Muscle of back (tissue), 11 donors: Measurements from ENCODE around the gene CALY. TPM values are rescaled to one million over a fixed set of nuclear protein-coding genes. Genes with fewer than 3 reads are reported as not detected.
"Not testable (repeated sequence)": the region's sequence is repeated elsewhere in the genome, so short reads cannot be mapped to it uniquely, and the experiment has no call there.

Experiments
- DNase-seq, 3 donors: peaks; one replicate each; pipeline versions ENCODE4 v3.0.0 to v3.0.0-alpha.2; 2013
- polyA plus RNA-seq, 10 donors: library from polyadenylated mRNA; unstranded; fragments of 120-200 nt; gene quantifications; one replicate each; pipeline ENCODE4 v1.2.1, GENCODE V29; 2013; ENCODE audit not compliant: insufficient read length in 10 of 10

Gene CALY
- polyA plus RNA-seq, 10 donors, result 0.30 TPM; not detected in 9

DNA sequence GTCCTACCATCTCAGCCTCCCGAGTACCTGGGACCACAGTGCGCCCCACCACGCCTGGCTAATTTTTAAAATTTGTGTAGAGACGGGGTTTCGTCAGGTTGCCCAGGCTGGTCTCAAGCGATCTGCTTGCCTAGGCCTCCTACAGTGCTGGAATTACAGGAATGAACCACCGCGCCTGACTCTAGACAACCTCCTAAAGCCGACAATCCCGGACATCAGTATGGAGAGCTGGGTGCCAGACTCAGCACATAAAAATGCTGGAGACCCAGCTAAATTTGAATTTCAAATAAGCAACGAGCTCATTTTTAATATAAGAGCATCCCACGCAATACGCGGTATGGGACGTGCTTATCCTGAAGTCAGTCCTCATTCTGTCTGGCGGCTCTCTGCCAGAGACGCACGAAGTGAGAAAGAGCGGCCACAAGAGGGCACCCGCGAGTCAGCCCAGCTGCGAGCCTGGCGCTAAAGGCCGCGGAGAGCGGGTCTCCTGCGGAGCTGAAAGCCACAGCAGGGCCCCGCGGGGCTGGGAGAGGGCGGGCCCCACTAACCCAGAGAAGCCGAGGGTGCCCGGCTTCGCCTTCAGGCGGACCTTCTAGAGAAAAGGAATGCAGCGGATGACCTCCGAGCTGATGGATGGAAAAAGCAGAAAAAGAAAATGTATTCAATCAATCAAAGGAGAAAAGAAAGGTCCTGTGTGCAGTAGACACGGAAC, 7.0 kb downstream of the CALY start:
- DNase-seq, result peak; percentile 79 to 93 (median 90)

DNA sequence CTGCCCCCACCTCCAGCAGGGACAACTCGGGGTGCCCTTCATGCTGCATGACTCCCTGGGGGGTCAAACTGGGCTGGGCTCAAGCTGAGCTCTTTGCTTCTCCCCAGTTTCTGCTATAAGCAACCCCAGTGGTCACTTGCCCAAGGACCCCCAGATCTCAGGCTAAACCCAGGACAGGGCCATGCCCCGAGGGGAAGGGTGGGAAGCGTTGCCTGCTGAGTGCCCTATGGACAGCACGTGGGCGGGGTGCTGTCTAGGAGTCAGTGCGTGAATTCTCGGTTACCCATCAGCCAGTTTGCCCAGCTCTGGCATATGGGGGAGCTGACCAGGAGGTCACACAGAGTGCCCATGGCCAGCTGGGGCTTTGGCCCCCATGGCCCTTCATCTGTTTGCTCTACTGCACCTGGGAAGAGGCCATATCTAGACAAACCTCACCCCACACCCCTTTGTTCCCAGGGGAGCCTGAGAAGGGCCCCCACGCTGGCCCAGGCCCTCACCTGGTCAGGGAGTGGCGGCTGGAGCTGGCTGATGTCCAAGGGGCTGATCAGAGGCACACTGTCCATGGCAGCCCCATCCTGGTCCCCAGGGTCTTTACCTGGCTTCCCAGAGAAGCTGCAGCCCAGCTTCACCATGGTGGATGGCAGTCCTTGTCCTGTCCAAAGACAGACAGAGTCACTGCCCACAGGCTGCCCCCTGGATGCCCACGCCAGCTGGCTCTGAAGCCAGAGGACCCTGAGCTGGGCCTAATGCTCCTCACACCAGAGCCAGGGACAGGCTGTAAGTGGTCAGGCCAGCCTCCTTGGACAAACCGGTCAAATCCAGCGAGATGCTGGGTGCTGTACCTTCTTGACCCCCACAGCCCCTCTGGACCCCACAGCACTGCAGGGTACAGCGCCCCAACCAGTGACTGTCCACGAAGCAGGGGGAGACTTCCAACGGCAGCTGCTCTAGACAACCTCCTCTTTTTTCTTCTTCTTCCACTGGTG, 8.0 kb downstream of the CALY start:
- DNase-seq, result no peak

DNA sequence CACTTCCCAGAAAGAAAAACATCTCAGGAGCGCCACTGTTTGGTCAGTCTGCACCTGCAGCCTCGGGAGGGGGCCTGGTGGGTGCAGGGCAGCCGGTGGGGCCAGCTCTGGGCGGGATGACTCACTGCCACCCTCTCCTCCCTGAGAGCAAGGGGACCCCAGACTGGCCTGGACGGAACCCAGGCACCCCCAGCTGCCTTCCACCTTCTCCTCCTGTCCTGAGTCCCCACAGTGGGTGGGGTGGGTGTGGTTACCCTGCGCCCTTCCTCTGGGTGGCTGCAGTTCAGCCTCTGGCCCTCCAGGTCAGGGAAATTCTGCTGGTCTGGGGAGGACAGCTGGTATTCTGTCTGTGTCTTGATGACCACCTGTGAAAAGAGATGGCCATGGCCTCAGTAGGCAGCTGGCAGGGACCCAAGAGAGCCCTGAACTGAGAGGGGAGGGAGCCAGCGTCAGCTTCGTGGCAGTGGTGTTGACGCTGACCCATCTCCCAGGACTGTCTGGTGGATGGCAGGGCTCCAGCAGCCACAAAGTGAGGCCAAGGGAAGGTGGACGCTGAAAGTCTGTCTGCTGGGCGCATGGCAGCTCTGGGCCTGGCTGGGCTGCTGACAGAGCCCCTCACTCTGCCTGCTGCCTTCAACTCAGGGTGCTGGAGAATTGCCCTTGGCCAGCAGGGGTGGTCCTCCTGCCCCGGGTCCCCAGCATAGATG, 8.9 kb downstream of the CALY start:
- no peak for DNase-seq

DNA sequence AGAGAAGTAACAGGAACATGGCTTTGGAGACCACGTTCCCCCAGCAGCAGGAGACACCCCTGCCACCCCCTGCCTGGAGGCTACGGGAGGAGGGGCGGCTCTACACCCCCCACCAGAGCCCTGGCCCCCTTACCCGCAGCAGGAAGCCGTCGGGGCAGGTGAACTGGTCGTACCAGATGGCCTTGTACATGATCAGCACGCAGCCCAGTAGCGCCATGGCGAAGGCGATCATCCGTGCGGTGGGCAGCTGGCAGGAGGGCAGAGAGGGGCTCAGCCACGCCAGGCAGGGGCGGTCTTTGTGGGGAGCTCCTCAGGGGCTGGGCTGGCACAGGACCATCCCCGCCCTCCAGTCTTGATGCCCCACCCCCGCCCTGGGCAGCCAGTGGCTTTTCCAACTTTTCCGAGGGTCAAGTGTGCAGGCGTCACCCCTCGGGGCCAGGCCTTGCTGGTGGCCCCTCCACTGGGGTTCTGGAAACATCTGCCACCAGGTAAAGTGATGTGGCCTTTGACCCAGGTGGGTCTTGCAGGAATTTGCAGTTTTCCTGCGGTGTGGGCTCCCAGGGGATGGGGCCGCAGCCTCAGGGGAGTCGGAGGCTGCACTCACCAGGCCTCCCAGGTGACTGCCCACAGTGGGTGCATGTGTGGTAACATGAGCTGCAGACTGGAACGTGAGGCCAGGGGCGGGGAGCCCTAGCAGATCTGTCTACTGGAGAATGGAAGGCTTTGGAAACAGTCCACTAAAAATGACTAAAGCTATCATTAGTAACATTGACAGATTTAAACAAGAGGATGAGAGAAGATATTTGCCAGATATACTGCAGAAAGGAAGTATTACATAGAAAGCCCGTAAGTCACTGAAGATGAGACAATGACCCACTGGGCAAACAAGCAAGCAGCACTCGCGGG, 9.7 kb downstream of the CALY start:
- DNase-seq, result no peak

DNA sequence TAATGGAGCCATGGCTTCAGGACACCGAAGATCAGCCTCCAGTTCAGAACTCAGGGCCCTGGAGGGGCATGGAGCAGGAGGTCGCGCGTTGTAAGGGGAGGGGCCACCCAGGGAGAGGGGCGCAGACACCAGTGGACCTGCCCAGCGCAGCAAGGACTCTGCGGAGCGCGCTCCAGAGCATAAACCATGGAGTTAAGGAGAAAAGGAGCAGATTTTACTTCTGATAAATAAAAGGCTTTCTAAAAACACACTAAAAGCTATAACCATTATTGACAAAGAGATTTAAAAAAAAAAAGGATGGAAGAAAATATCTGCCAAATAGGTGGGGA, 10.5 kb downstream of the CALY start:
- no peak for DNase-seq

DNA sequence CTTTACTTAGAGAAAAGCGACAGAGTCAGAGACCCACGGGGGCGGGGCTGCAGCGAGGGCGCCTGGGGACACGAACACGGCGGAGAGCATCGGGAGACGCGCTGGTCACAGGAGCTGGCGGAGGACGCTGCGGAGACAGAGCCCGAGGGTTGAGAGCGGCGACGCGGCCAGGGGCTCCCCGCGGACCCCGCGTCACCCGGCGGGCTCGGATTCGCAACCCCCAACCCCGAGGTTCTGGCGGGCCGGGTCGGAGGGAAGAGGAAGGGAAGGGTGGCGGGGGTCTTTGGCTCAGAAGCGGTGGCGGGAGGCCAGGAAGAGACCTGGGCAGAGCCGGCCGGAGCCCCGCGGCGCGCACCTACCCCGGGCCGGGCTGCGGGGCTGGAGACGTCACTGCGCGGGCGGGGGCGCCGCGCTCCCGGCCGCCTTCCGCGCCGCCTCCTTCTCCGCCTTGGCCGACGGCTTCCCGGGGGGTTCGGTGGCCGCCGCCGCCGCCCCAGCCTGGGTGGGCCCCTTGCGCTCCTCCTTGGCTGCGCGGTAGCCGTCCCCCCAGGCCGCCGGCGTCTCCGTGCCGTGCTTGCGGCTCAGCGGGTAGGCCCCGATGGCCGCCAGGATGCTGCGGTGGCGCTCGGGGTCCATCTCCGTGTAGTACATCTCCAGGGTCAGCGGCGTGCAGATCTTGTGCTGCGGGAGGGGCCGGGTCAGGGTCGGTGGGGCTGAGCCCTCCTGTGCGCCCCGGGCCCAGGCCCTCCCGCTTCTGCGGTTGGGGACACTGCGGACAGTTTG, 11.1 kb downstream of the CALY start:
- DNase-seq, result peak in 1 of 3 donors; percentile 36

DNA sequence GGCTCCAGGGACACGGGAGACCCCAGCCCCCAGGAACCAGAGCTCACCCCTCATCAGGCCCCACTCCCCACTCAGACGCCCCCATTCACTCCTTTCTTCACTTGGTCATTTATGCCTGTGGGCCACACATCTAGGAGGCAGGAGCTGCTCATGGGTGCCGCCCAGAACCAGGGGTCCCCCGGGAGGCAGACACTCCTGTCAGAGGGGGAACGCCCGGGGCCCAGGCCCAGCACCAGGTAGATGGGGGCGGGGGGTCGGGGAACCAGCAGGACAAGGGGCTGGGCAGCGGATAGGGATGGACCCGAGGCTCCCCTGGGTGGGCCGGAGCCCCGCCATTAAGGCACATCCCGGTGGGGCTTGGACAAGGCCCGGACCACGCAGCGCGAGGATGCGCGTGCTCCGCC, 11.8 kb downstream of the CALY start:
- DNase-seq, result no peak

DNA sequence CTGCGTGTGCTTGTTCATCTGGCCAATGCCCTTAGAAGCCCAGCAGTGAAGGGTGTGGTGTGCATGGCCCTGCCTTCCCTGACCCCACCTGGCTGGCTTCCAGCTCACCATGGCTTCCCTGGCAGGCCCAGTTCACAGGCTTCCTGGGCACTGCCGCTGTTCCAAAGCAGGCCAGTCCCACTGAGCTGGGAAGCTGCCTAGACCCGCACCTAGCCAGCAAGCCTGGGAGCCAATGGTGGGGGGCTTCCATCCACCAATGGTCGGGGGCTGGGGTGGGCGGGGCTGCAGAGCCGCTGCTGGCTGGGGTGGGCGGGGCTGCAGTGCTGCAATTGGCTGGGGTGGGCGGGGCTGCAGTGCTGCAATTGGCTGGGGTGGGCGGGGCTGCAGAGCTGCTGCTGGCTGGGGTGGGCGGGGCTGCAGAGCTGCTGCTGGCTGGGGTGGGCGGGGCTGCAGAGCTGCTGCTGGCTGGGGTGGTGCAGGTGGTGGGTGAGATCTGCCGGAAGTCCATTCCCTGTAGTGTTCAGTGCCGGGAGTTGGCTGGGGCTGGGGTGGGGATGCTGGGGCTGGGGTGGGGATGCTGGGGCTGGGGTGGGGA, 12.4 kb downstream of the CALY start:
- DNase-seq, result no peak

DNA sequence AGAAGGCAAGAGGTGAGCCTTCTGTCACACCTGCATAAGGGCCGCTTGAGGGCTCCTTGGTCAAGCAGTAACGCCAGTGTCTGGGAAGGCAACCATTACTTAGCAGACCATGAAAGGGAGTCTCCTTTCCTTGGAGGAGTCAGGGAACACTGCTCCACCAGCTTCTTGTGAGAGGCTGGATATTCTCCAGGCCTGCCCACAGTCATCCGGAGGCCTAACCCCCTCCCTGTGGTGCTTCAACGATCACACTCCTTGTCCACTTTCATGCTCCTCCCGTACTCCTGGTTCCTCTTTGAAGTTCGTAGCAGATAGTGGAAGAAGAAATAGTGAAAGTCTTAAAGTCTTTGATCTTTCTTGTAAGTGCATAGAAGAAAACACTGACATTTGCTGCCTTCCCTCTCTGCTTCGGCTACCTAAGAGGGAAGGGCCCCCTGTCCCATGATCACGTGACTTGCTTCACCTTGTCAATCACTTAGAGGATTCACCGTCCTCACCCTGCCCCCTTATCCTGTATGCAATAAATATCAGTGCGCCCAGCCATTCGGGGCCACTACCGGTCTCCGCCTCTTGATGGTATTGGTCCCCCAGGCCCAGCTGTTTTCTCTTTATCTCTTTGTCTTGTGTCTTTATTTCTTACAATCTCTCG, 14.5 kb downstream of the CALY start:
- DNase-seq, result not testable (repeated sequence)

DNA sequence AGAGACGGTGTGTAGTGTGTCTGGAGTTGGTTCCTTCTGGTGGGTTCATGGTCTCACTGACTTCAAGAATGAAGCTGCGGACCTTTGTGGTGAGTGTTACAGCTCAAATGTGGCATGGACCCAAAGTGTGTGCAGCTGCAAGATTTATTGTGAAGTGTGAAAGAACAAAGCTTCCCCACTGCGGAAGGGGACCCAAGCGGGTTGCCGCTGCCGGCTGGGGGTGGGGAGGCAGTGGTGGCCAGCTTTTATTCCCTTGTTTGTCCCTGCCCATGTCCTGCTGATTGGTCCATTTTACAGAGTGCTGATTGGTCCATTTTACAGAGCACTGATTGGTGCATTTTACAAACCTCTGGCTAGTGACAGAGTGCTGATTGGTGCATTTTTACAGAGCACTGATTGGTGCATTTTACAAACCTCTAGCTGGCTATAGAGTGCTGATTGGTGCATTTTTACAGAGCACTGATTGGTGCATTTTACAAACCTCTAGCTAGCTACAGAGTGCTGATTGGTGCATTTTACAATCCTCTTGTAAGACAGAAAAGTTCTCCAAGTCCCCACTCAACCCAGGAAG, 15.8 kb downstream of the CALY start:
- not testable (repeated sequence) for DNase-seq

DNA sequence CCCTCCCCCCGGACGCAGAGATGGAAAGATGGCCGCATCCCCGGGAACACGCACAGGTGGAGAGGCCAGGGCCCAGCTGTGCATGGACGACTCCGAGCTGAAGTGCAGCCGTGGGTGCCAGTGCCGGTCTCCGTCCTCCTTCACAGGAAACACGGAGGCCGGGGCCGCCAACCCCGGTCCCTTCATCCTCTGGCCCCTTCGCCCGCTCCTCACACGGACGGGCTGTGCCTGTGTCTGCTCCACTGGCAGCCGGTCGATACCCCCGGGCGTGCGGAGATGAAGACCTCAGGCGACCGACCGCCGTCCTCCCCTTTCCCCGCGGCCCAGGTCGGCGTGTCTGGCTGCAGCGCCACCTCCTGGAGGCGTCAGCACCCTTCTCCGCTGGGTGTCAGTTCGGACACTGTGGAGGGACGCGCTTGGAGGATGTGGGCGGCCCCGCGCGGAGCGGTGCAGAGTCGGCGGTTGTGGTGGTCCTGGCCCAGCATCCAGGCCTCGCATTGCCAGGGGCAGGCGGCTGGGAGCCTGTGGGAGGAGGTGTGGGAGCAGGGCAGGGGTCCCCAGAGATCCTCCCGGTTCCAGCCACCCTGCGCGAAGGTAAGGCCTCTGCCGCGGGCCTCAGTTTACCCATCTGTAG, 18.1 kb downstream of the CALY start:
- peak in 1 of 3 donors; percentile 72 for DNase-seq

DNA sequence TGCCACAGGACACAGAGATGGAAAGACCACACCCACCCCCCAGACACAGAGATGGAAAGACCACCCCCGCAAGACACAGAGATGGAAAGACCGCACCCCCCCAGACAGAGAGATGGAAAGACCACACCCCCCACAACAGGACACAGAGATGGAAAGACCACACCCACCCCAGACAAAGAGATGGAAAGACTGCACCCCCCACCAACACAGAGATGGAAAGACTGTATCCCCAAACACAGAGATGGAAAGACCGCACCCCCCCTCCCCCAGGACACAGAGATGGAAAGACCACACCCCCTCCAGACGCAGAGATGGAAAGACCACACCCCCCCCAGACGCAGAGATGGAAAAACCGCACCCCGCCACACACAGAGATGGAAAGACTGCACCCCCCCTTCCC, 20.0 kb downstream of the CALY start:
- DNase-seq, result no peak

DNA sequence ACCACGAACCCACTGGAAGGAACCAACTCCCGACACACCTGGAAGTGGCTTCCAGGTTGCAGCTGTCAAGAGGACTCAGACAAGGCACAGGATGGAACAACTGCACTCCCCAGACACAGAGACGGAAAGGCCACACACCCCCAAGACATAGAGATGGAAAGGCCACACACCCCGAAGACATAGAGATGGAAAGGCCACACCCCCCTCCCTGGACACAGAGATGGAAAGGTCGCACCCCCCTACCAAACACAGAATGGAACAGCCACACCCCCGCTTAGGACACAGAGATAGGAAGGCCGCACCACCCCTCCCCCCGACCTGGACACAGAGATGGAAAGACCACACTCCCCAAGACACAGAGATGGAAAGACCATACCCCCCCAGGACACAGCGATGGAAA, 20.4 kb downstream of the CALY start:
- DNase-seq, result no peak

DNA sequence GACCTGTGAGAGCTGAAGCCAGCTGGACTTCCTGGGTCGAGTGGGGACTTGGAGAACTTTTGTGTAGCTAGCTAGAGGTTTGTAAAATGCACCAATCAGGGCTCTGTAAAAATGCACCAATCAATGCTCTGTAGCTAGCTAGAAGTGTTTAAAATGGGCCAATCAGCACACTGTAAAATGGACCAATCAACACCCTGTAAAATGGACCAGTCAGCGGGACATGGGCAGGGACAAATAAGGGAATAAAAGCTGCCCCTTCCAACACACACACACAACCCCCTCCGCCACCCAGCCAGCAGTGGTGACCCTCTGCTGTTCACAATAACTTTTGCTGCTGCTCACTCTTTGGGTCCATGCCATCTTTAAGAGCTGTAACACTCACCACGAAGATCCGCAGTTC, 20.8 kb downstream of the CALY start:
- DNase-seq, result no peak

DNA sequence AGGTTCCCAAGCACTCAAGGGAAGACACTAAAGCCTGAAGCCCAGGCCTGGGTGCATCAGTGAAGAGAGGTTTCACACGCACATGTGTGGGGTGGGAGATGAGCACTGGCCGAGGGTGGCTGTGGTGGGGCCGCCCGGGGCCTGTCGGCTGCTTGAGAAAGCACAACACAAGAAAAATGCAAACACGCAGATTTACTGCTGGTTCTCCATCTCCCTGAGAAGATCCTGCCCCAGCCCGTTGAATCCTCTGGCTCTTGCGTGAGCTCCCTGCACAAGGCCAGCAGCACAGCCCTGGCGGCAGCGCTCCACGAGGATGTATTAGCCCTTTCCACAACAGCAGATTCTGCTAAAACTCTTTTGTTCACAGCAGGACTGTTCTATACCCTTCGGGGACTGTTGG, 21.8 kb downstream of the CALY start:
- no peak for DNase-seq

DNA sequence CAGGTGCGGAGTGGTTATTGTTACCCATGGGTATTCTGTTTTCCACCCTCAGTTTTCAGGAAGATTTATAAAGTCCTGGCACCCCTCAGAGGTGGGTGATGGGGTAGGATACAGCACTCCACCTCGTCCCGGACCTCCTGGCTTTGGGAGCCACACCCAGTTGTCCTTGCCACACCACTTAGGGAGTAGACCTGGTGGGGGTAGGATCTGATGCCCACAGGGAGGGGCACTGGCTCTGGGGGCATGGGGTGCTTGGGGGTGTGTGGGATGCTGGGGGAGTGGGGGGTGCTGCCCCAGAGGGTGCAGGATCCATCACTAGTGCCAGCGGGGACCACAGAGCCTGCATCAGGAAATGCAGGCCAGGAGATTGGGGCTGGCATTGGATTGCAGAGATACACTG, 23.5 kb downstream of the CALY start:
- DNase-seq, result no peak

DNA sequence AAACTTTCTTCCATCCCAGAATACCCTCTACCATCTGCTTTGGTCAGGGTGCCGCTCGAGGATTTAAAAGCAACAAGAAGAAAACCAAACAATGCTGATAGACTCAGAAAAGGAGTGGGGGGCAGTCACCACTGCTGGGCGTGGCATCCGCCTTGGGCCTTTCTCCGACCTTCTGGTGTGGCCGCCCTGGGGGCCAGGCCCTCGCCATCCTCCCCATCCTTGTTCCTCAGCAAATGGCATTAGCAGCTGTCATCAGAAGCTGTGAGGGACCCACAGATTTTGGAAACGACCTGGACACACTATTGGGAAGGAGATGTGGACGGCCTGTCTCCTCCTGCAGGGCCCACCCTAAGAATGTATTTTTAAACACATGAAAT, 23.9 kb downstream of the CALY start:
- DNase-seq, result no peak

DNA sequence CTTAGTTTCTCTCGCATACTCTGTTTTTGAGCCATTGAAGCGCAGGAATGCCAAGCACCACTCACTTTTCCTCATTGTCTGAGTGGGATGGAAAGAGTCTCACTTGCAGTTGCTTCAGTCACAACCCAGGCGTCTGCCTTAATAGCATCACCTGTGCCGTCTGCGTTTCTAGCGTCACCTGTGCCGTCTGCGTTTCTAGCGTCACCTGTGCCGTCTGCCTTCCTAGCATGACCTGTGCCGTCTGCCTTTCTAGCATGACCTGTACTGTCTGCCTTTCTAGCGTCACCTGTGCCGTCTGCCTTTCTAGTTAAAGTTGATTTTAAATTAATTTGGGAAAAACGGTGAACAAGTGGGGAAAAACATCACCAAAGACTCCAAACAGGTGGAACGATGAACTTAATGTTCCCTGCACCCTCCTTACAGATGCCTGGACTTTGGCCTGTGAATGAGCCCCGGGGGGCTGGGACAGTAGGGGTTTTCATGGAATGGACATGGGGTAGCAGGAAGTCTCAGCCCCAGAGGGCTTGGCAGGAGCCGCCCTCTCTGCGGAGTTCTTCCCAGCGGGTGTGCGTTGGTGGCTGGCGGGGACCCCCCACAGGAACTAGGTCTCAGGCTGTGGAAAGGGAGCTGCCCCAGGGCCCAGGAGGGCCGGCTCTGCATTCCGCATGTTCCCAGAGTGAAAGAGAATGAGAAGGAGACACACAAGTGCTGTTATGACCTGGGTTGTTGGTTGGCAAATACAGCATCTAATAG, 24.5 kb downstream of the CALY start:
- DNase-seq, result no peak
